Osteoblast (primary cell): Measurements from ENCODE around the gene SLC37A1. TPM values are rescaled to one million over a fixed set of nuclear protein-coding genes. Genes with fewer than 3 reads are reported as not detected.

ENCODE experiments used
- DNase-seq: peaks from one replicate; pipeline ENCODE4 v3.0.0; 2011; ENCODE audit warnings: low spot score, mixed read lengths; ENCODE audit not compliant: insufficient read length; ENCODE audit errors: missing footprints
- H2AFZ ChIP-seq: 2 replicates; pipeline ENCODE4 v1.6.0; 2011; ENCODE audit warnings: mild to moderate bottlenecking, low read length
- H3K27ac ChIP-seq: 2 replicates; pipeline ENCODE4 v1.5.1; 2011; ENCODE audit warnings: mild to moderate bottlenecking, low read depth, low read length, moderate library complexity
- H3K27me3 ChIP-seq: 2 replicates; pipeline ENCODE4 v1.6.0; 2012; ENCODE audit warnings: mild to moderate bottlenecking, control low read depth, inconsistent platforms, low read length, moderate library complexity; ENCODE audit not compliant: insufficient read depth
- H3K36me3 ChIP-seq: 2 replicates; pipeline ENCODE4 v1.5.1; 2011; ENCODE audit warnings: mild to moderate bottlenecking, low read length, control low read depth, moderate library complexity; ENCODE audit not compliant: insufficient read depth
- H3K4me1 ChIP-seq: 2 replicates; pipeline ENCODE4 v1.5.1; 2011; ENCODE audit warnings: mild to moderate bottlenecking, low read length, control low read depth, moderate library complexity; ENCODE audit not compliant: insufficient read depth
- H3K4me2 ChIP-seq: 2 replicates; pipeline ENCODE4 v1.6.0; 2011; ENCODE audit warnings: mild to moderate bottlenecking, low read length; ENCODE audit not compliant: insufficient read depth
- H3K4me3 ChIP-seq: fragments of 200-600 bp; sonication (generic); 3 replicates; pipeline ENCODE4 v1.5.1; 2012; ENCODE audit warnings: mild to moderate bottlenecking, low read length, inconsistent platforms; ENCODE audit not compliant: insufficient read depth
- H3K79me2 ChIP-seq: 2 replicates; pipeline ENCODE4 v1.6.0; 2012; ENCODE audit warnings: mild to moderate bottlenecking, low read length, control low read depth, inconsistent platforms; ENCODE audit not compliant: insufficient read depth
- H3K9me3 ChIP-seq: 2 replicates; pipeline ENCODE4 v1.5.1; 2011; ENCODE audit warnings: low read depth, low read length, control low read depth
- H4K20me1 ChIP-seq: 2 replicates; pipeline ENCODE4 v1.6.0; 2012; ENCODE audit warnings: mild to moderate bottlenecking, low read length, control low read depth; ENCODE audit not compliant: insufficient read depth
- CTCF ChIP-seq: IDR thresholded peaks from 2 replicates; pipeline ENCODE4 v1.5.1; 2011; ENCODE audit warnings: mild to moderate bottlenecking, low read depth, low read length, moderate library complexity; ENCODE audit errors: extremely low read depth
- total RNA-seq: library from RNA; depleted of rRNA; stranded (reverse); fragments of >200 nt; gene quantifications from 2 replicates; pipeline ENCODE4 v1.2.3, GENCODE V29; 2012

The SLC37A1 gene
- 5.9 and 6.9 TPM in 2 replicates for total RNA-seq

- no peak within 1 kb of the TSS for H3K27ac ChIP-seq
- H3K9me3 ChIP-seq: no peaks in the 10 kb centered on the region
- H3K4me1 ChIP-seq: peaks cover 8% of the 10 kb centered on the region
- H4K20me1 ChIP-seq: peaks cover 2% of the 10 kb centered on the region
- no peak for TF ChIP-seq CTCF
- H2AFZ ChIP-seq: peak within 1 kb of the TSS; percentile 82
- DNase-seq: no peak
- H3K79me2 ChIP-seq: no peaks in the 10 kb centered on the region
- H3K27me3 ChIP-seq: no peaks in the 10 kb centered on the region
- no peaks in the 10 kb centered on the region for H3K36me3 ChIP-seq
- H3K4me2 ChIP-seq: peak within 1 kb of the TSS; percentile 76
- peak within 1 kb of the TSS; percentile 69 for H3K4me3 ChIP-seq
Observed at GRCh38 chr21:42513151-42513984, at the start of gene SLC37A1. SLC37A1 (plus strand) TSS chr21:42513852; CDS start chr21:42518455, 4,603 bp downstream.

GRCh38 chr21:42463861-42464515 lies 49.7 kb upstream of the SLC37A1 start:
- H3K27ac ChIP-seq: no peak overlapping the region
- H3K4me3 ChIP-seq: no peak overlapping the region
- no peak for TF ChIP-seq CTCF
- no peaks in the 10 kb centered on the region for H3K9me3 ChIP-seq
- no peaks in the 10 kb centered on the region for H3K79me2 ChIP-seq
- H2AFZ ChIP-seq: no peak overlapping the region
- no peaks in the 10 kb centered on the region for H3K4me1 ChIP-seq
- H3K27me3 ChIP-seq: peaks cover 5% of the 10 kb centered on the region
- no peak for DNase-seq
- no peaks in the 10 kb centered on the region for H3K36me3 ChIP-seq
- no peak overlapping the region for H3K4me2 ChIP-seq
- no peaks in the 10 kb centered on the region for H4K20me1 ChIP-seq

- Histone ChIP-seq H2AFZ (no peak overlapping the region), H3K9me3 (no peaks in the 10 kb centered on the region), H3K4me1 (no peaks in the 10 kb centered on the region), H4K20me1 (no peaks in the 10 kb centered on the region), H3K27ac (no peak overlapping the region), H3K4me2 (no peak overlapping the region), H3K36me3 (no peaks in the 10 kb centered on the region), H3K27me3 (peaks cover 7% of the 10 kb centered on the region), H3K79me2 (no peaks in the 10 kb centered on the region), H3K4me3 (no peak overlapping the region)
- TF ChIP-seq CTCF: no peak
- no peak for DNase-seq
Observed at GRCh38 chr21:42465008-42465802, 48.4 kb upstream of the SLC37A1 start.

GRCh38 chr21:42465803-42466127 lies 47.9 kb upstream of the SLC37A1 start:
- Histone ChIP-seq H3K79me2 (no peaks in the 10 kb centered on the region), H3K4me2 (no peak overlapping the region), H4K20me1 (no peaks in the 10 kb centered on the region), H3K36me3 (no peaks in the 10 kb centered on the region), H3K9me3 (no peaks in the 10 kb centered on the region), H3K4me1 (no peaks in the 10 kb centered on the region), H3K27me3 (peaks cover 7% of the 10 kb centered on the region), H2AFZ (no peak overlapping the region), H3K4me3 (no peak overlapping the region), H3K27ac (no peak overlapping the region)
- DNase-seq: no peak
- no peak for TF ChIP-seq CTCF
